ENCODE data around the gene LRRD1. TPM values are rescaled to one million over a fixed set of nuclear protein-coding genes. Genes with fewer than 3 reads are reported as not detected.

LRRD1 gene
- total and polyA plus RNA-seq, 2 of the 4 experiments (the other 2 are of a cell fraction), result under 0.01 to 0.02 TPM

- dilution Hi-C loops (cut with HindIII; ENCODE audit: low sequenced_read_pairs, unreplicated experiment) (no loop called here), intact Hi-C loops (cut with micrococcal nuclease) (no loop called here), in situ Hi-C loops (cut with MboI; ENCODE audit: low sequenced_read_pairs) (no loop called here)
- Histone ChIP-seq H3K9me1 (ENCODE audit: insufficient read depth, low read length) (no peaks in the 10 kb centered on the region), H3K23ac (ENCODE audit: low read depth, low read length) (no peak overlapping the region), H3K4me2 (ENCODE audit: low read depth, low read length) (no peak overlapping the region), H3K27me3 (ENCODE audit: control insufficient read depth, insufficient read depth, low read length) (no peaks in the 10 kb centered on the region), H4K91ac (ENCODE audit: insufficient read depth, low read depth, low read length) (no peak overlapping the region; the same call in 1 of the 2 replicates), H3K18ac (ENCODE audit: low read depth, low read length) (no peak overlapping the region), H3K4me3 (ENCODE audit: insufficient read depth, low read depth, low read length) (no peak overlapping the region), H2AFZ (replicated peaks; ENCODE audit: low read length, poor library complexity) (no peak overlapping the region), H2BK120ac (ENCODE audit: low read depth, low read length) (0 out of 2 replicates have a peak overlapping the region, but pooled peaks have one; percentile 48), H2BK20ac (ENCODE audit: low read depth, low read length) (peak overlapping the region; percentile 53), H4K8ac (ENCODE audit: low read depth in 2 of 2, low read length in 2 of 2) (no peak overlapping the region), H3K79me1 (ENCODE audit: low read depth in 1 of 2, low read length in 2 of 2) (no peaks in the 10 kb centered on the region), H3K4ac (ENCODE audit: low read depth, low read length) (no peak overlapping the region), H2AK9ac (replicated peaks; ENCODE audit: low read depth, low read length, poor library complexity) (no peak overlapping the region), H3K36me3 (ENCODE audit: control insufficient read depth, insufficient read depth, low read length) (no peaks in the 10 kb centered on the region), H2AK5ac (ENCODE audit: low read depth, low read length) (no peak overlapping the region), H3K14ac (replicated peaks; ENCODE audit: low read depth, low read length) (no peak overlapping the region; the same call in 1 of the 2 replicates), H3K9me3 (ENCODE audit: control insufficient read depth, insufficient read depth, low read length) (no peaks in the 10 kb centered on the region), H2BK15ac (ENCODE audit: low read depth, low read length) (peak overlapping the region; percentile 10; the same call in 1 of the 3 replicates), H4K5ac (ENCODE audit: low read depth, low read length) (no peak overlapping the region), H3K9ac (ENCODE audit: low read depth, low read length) (no peak overlapping the region), H3K56ac (ENCODE audit: extremely low read depth, insufficient read depth, low read length) (no peak overlapping the region), H4K20me1 (ENCODE audit: insufficient read depth, low read length) (no peaks in the 10 kb centered on the region), H3K27ac (ENCODE audit: insufficient read depth, low read length) (no peak overlapping the region), H2BK5ac (ENCODE audit: low read depth, low read length, poor library complexity, severe bottlenecking) (no peak overlapping the region), H3K4me1 (ENCODE audit: control insufficient read depth, insufficient read depth, low read length) (peaks cover 6% of the 10 kb centered on the region; the same call in 1 of the 2 replicates)
- TF ChIP-seq, protein P1, sequence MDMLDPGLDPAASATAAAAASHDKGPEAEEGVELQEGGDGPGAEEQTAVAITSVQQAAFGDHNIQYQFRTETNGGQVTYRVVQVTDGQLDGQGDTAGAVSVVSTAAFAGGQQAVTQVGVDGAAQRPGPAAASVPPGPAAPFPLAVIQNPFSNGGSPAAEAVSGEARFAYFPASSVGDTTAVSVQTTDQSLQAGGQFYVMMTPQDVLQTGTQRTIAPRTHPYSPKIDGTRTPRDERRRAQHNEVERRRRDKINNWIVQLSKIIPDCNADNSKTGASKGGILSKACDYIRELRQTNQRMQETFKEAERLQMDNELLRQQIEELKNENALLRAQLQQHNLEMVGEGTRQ (IDR thresholded peaks at IDR 0.05; ENCODE audit: low read depth, low read length), result no peak
- TF ChIP-seq, protein P2, sequence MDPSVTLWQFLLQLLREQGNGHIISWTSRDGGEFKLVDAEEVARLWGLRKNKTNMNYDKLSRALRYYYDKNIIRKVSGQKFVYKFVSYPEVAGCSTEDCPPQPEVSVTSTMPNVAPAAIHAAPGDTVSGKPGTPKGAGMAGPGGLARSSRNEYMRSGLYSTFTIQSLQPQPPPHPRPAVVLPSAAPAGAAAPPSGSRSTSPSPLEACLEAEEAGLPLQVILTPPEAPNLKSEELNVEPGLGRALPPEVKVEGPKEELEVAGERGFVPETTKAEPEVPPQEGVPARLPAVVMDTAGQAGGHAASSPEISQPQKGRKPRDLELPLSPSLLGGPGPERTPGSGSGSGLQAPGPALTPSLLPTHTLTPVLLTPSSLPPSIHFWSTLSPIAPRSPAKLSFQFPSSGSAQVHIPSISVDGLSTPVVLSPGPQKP (IDR thresholded peaks at IDR 0.05; ENCODE audit: borderline replicate concordance, low read depth, low read length), result no peak
- TF ChIP-seq RCOR1 (IDR thresholded peaks at IDR 0.05; ENCODE audit: insufficient replicate concordance, low read length), result no peak
- no peak for TF ChIP-seq MXI1 (IDR thresholded peaks at IDR 0.05; ENCODE audit: borderline replicate concordance, low read depth, low read length)
- TF ChIP-seq NFE2L2 (IDR thresholded peaks at IDR 0.05; ENCODE audit: low read depth, low read length), result no peak
- no peak for TF ChIP-seq CHD1 (IDR thresholded peaks at IDR 0.05; ENCODE audit: low read depth, low read length)
- TF ChIP-seq, protein P3, sequence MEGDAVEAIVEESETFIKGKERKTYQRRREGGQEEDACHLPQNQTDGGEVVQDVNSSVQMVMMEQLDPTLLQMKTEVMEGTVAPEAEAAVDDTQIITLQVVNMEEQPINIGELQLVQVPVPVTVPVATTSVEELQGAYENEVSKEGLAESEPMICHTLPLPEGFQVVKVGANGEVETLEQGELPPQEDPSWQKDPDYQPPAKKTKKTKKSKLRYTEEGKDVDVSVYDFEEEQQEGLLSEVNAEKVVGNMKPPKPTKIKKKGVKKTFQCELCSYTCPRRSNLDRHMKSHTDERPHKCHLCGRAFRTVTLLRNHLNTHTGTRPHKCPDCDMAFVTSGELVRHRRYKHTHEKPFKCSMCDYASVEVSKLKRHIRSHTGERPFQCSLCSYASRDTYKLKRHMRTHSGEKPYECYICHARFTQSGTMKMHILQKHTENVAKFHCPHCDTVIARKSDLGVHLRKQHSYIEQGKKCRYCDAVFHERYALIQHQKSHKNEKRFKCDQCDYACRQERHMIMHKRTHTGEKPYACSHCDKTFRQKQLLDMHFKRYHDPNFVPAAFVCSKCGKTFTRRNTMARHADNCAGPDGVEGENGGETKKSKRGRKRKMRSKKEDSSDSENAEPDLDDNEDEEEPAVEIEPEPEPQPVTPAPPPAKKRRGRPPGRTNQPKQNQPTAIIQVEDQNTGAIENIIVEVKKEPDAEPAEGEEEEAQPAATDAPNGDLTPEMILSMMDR (conservative IDR thresholded peaks at IDR 0.05; ENCODE audit: low read depth, low read length), result no peak
- TF ChIP-seq FOS (IDR thresholded peaks at IDR 0.05; ENCODE audit: low read depth, low read length), result no peak
- ATAC-seq (ENCODE audit: low read depth), result no peak
- no CpG with 5 or more reads among the region's 1 CpG for WGBS, 2 experiments (ENCODE audit: extremely low coverage in 2 of 2, insufficient read length in 1 of 2)
- POLR2A ChIA-PET (ENCODE audit: unreplicated experiment), result no interaction called here
- no peak for DNase-seq
- CTCF ChIA-PET, result no interaction called here
- BruUV-seq (replicated peaks), result no TSS peak
These were observed 17.7 kb downstream of the LRRD1 start for GRCh38 chr7:92161271-92161670.
